Spinal cord (tissue), 10 donors: ENCODE measurements around the gene JAG1. TPM values are rescaled to one million over a fixed set of nuclear protein-coding genes. Genes with fewer than 3 reads are reported as not detected.

ENCODE experiments used
- DNase-seq, 6 donors: peaks; one replicate each; pipeline versions ENCODE4 v3.0.0 to v3.0.0-alpha.2; 2013 to 2015; ENCODE audit warnings: low spot score in 6 of 6, low read depth in 4 of 6
- H3K27ac ChIP-seq: one replicate; pipeline ENCODE4 v1.5.1; 2013; ENCODE audit warnings: low read depth, low read length, control low read depth
- H3K27me3 ChIP-seq: one replicate; pipeline ENCODE4 v1.6.1; 2013; ENCODE audit warnings: low read length; ENCODE audit not compliant: control insufficient read depth, insufficient read depth
- H3K36me3 ChIP-seq: one replicate; pipeline ENCODE4 v1.6.1; 2013; ENCODE audit warnings: low read length; ENCODE audit not compliant: control insufficient read depth, insufficient read depth
- H3K4me1 ChIP-seq: one replicate; pipeline ENCODE4 v1.6.1; 2013; ENCODE audit warnings: low read length; ENCODE audit not compliant: control insufficient read depth, insufficient read depth
- H3K4me3 ChIP-seq: one replicate; pipeline ENCODE4 v1.5.1; 2013; ENCODE audit warnings: low read depth, low read length, control low read depth
- H3K9me3 ChIP-seq: one replicate; pipeline ENCODE4 v1.6.1; 2013; ENCODE audit warnings: low read length; ENCODE audit not compliant: control insufficient read depth, insufficient read depth
- WGBS: methylation state at CpG from one replicate; pipeline ENCODE4 v1.1.5; 2013; ENCODE audit warnings: missing lambda C conversion rate; ENCODE audit not compliant: insufficient coverage; 5-methylcytosine and 5-hydroxymethylcytosine counted together
- polyA plus RNA-seq, 2 donors: library from polyadenylated mRNA; unstranded; fragments of 120-200 nt; gene quantifications; one replicate each; pipeline ENCODE4 v1.2.1, GENCODE V29; 2013; ENCODE audit not compliant: insufficient read length in 2 of 2
- total RNA-seq, 2 donors: library from RNA; depleted of rRNA in 1 of 2; stranded (reverse); fragments of 120-200 nt in 1 of 2; fragments of >200 nt in 1 of 2; gene quantifications; one replicate each; pipeline versions ENCODE4 v1.2.3 to v1.2.4, GENCODE V29; 2013 to 2014
- donor health status: healthy.

The JAG1 gene
- total and polyA plus RNA-seq, 4 donors: 24.5 to 74.5 (median 47.3) TPM

DNA sequence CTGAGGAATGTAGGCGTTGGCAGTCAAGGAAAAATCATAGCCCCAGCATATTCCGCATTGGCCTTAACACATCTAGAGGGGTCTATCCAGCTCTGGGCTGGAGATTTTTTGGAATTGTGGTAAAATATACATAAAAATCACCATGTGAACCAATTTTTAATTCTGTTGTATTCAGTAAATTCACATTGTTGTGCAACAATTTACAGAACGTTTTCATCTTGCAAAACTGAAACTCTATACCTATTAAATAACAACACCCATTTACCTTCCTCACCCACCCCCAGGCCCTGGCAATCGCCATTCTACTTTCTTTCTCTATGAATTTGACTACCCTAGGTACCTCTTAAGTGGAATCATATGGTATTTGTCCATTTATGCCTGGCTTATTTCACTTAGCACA lies 6.8 kb upstream of the JAG1 start:
- H3K36me3 ChIP-seq: no peaks in the 10 kb centered on the region
- no peak overlapping the region for H3K27ac ChIP-seq
- H3K4me1 ChIP-seq: no peaks in the 10 kb centered on the region
- 93% methylated on average over 2 of the region's 4 CpGs for WGBS
- no peaks in the 10 kb centered on the region for H3K9me3 ChIP-seq
- H3K4me3 ChIP-seq: no peak overlapping the region
- no peaks in the 10 kb centered on the region for H3K27me3 ChIP-seq
- no peak for DNase-seq

DNA sequence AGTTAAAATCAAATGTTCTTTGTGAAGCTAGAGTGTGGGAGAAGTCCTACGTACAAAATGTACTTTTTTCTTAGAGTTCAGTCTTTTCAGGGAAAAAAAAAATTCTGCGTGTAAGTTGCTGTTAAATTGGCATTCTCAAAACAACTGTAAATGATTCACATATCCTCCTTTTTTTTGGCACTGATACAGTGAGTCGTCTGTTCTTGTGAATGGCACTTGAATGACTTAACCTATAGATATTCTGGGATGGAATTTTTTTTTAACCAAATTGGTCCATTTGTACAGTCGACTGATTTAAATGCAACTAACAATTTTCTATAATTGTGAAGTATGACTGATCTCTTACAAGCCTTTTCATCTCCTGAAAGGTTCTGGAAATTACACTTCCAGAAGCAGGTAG lies 5.5 kb upstream of the JAG1 start:
- Histone ChIP-seq H3K4me1 (peaks cover 7% of the 10 kb centered on the region), H3K9me3 (no peaks in the 10 kb centered on the region), H3K27me3 (no peaks in the 10 kb centered on the region), H3K27ac (no peak overlapping the region), H3K4me3 (no peak overlapping the region), H3K36me3 (no peaks in the 10 kb centered on the region)
- no CpG with 5 or more reads among the region's 4 CpGs for WGBS
- no peak for DNase-seq

DNA sequence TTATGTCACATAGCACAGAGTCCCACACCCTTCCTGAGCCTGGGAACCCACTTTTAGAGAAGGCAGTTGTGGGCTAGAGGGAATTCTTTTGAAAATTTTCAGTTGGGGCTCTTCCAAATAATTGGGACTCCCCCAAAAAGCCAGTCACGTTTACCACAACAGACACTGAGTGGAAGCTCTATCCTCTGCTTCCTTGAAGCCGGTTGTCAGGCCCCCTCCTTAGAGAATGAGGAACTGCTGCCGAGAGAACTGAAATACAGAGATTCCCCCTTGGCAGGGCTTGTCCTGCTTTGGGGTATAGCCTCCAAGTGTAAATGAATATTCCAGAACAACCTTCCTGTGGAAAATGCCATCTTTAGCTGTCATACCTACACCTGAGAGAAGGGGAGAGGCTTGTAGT lies 2.7 kb upstream of the JAG1 start:
- peaks cover 29% of the 10 kb centered on the region for H3K4me1 ChIP-seq
- peaks cover 12% of the 10 kb centered on the region for H3K27me3 ChIP-seq
- no CpG with 5 or more reads among the region's 3 CpGs for WGBS
- no peak overlapping the region for H3K4me3 ChIP-seq
- no peaks in the 10 kb centered on the region for H3K36me3 ChIP-seq
- no peak overlapping the region for H3K27ac ChIP-seq
- H3K9me3 ChIP-seq: no peaks in the 10 kb centered on the region
- no peak for DNase-seq

DNA sequence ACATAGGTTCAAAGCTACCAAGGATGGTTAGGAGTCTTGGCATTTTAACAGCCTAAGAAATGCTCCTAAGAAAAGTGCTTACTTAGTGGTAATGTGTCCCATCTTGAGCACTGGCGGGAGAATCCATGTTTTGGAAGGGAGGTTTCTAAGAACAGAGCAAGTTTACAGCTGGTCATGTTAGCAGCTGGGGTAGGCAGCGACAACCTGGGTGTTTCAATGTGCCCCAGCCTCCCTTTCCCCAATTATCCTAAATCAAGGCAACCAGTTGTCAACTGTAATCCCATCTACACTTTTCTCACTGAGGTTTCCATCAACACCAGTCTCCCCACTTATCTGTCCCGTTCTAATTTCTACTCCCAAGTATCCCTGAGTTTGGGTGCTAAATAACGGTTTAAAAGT lies 1.6 kb upstream of the JAG1 start:
- Histone ChIP-seq H3K27ac (no peak overlapping the region), H3K4me3 (no peak overlapping the region)
- 98% methylated on average over 4 of the region's 4 CpGs for WGBS

DNA sequence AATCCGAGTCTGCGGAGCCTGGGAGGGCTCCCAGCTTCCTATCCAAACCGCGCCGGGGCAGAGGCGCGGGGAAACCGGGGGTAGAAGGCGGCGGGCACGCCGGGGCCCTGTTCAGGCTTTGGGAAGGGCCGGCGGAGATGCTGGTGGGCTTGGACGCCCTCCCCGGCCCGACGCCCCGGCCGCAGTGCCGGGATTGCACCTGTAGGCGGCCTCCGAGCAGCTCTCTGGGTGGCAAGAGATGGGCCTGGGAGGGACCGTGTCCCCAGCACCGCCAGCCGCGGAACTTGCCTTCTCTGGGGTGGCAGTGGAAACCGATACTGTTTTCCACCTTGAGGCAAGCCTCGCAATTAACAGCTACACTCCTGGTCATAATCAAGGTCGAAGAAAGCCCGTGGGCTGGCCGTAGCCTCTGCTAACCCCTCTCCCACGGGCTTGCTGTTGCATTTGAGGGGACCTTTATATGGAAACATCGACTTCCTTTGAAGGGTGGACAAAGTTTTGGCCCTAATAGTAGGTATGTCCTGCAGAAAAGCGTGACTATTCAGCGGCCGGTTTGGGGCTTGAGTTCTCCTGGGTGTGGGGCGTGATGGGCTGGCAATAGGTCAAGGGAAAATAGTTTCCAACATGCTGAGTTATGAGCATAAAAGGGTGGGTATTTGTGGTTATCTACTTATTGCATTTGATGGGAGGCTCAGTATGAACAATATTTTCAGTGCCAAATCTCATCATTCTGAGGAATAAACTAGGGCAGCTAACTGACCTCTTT lies 1.1 kb upstream of the JAG1 start:
- DNase-seq: peak in 2 of 6 donors; percentile 73 to 84
- H3K36me3 ChIP-seq: no peaks in the 10 kb centered on the region
- H3K27me3 ChIP-seq: peaks cover 12% of the 10 kb centered on the region
- H3K4me1 ChIP-seq: peaks cover 37% of the 10 kb centered on the region
- no peaks in the 10 kb centered on the region for H3K9me3 ChIP-seq
- WGBS: 4% methylated on average over 38 of the region's 38 CpGs
- H3K4me3 ChIP-seq: peak overlapping the region; percentile 89
- H3K27ac ChIP-seq: peak overlapping the region; percentile 87

More for the DNA sequence above, 1.6 kb upstream of the JAG1 start:
- no peaks in the 10 kb centered on the region for H3K36me3 ChIP-seq
- peaks cover 37% of the 10 kb centered on the region for H3K4me1 ChIP-seq
- no peak for DNase-seq
- peaks cover 12% of the 10 kb centered on the region for H3K27me3 ChIP-seq
- no peaks in the 10 kb centered on the region for H3K9me3 ChIP-seq

DNA sequence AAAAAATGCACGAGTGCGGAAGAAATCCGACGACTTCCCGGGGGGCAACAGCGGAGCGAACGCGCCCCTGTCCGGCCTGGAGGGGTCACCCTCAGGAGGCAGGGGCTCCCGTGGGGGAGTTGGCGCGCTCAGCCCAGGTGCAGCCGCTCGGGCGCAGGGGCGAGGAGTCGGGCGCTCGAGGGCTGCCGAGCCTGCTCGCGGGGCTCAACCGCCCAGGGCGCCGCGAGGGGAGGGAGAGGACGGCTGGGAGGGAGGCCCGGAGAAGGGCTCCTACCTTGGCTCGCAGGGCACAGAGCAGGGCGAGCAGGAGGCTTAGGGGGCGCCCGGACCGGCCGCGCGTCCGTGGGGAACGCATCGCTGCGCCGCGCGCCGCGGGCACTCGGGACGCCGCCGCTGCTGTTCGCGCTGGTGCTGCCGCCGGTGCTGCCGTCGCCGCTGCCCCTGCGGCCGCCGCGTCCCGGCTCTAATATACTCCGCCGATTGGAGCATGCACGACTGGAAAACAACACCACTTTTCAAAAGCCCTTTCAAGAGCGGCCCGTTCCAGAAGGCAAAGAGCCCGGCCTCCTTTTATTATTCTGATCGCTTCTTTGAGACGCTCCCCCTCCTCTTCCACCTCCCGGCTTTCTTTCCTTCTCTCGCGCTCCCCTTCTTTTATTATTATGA lies 490 bp downstream of the JAG1 start:
- H3K4me1 ChIP-seq: peaks cover 37% of the 10 kb centered on the region
- peak overlapping the region; percentile 89 for H3K4me3 ChIP-seq
- H3K36me3 ChIP-seq: no peaks in the 10 kb centered on the region
- peak in 1 of 6 donors; percentile 83 for DNase-seq
- peaks cover 12% of the 10 kb centered on the region for H3K27me3 ChIP-seq
- WGBS: 0% methylated on average over 67 of the region's 73 CpGs
- H3K9me3 ChIP-seq: no peaks in the 10 kb centered on the region
- H3K27ac ChIP-seq: peak overlapping the region; percentile 87

DNA sequence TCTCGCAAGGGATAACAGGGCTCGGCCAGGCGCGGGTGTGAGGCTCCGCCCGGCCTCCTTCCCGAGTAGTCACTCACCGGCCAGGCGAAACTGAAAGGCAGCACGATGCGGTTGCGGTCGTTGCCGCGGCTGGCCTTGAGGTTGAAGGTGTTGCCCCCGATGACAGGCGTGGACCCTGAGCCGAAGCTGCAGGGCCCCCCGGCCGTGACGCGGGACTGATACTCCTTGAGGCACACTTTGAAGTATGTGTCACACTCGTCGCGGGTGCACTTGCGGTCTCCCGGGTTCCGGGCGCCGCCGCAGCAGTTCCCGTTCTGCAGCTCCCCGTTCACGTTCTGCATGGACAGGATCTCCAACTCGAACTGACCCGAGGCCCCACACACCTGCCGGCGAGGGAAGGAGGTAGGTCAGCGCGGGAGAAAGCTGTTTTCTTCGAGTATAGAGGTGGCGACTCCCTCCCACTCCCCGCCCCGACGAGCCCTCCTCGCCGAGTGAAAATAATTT lies 1.1 kb downstream of the JAG1 start:
- H3K27ac ChIP-seq: peak overlapping the region; percentile 80
- DNase-seq: peak in 2 of 6 donors; percentile 51 to 65
- H3K36me3 ChIP-seq: no peaks in the 10 kb centered on the region
- H3K4me1 ChIP-seq: peaks cover 37% of the 10 kb centered on the region
- peak overlapping the region; percentile 89 for H3K4me3 ChIP-seq
- 0% methylated on average over 34 of the region's 47 CpGs for WGBS
- H3K27me3 ChIP-seq: peaks cover 12% of the 10 kb centered on the region
- no peaks in the 10 kb centered on the region for H3K9me3 ChIP-seq

DNA sequence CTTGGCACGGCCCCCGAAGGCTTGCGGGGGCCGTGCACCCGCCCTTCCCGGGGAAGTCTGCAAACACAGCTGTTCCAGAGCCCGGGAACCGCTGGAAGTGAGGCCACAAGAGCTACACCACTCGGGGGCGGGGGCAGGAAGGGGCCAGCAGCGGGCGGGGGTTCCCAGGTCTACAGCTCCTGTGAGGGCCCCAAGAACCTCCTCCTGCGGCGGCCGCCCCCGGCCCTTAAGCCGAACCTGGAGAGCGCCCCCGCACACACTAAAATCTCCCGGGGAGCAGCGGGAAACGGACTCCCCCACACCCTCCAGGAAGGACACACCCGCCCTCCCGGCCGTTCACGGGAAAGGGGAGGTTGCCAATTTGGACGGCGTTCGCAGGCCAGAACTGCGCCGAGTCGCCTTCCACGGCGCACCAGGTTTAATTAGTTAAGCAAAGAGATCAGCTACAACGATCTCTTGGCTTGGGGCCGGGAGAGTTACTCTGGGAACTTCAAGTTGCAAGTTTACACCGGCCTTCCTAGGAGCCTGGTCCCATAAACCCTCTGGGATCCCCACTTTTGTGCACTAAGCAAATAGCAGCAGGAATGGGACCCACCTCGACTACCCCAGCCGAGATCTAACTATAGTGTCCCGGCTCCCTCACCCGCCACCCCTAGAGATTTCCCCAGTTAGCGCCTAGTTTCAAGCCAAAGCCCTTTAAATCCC lies 1.7 kb downstream of the JAG1 start:
- H3K9me3 ChIP-seq: no peaks in the 10 kb centered on the region
- DNase-seq: peak in 2 of 6 donors; percentile 61 to 74
- H3K27me3 ChIP-seq: peaks cover 12% of the 10 kb centered on the region
- H3K36me3 ChIP-seq: peaks cover 1% of the 10 kb centered on the region
- under 1% methylated on average over 39 of the region's 42 CpGs for WGBS
- H3K27ac ChIP-seq: peak overlapping the region; percentile 80
- H3K4me1 ChIP-seq: peaks cover 40% of the 10 kb centered on the region
- H3K4me3 ChIP-seq: peak overlapping the region; percentile 89

DNA sequence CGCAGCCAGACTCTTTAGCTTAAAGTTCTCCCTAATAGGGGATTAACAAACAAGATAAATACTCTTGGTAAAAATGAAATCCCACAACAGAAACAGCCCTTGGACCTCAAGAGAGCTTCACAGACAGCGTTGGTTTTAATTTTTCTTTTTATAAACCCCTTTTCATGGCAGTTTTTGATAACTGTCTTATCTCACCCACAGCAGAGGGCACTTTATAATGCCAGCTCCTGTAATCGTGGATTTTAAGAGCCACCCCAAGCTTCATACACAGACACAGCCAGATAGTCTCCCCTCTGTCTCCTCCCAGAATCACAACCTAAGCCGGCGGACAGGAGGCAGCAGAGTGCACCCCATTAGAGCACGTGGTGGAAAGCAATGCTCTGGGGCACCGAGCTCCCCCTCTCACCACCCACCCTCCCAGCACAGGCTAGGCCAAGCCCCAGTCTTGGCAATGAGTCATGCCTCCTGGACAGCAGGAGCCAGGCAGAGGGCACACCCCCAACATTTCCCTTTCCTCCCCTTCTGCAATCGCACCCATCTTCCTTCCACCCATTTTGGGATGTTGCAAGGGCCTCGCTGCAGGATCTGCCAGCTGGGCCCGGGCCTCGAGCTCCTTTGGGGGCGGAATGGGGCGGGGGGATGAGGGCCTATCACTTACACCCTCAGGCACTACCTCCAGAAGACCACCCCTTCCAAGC lies 2.4 kb downstream of the JAG1 start:
- Histone ChIP-seq H3K4me3 (peak overlapping the region; percentile 89), H3K9me3 (no peaks in the 10 kb centered on the region), H3K36me3 (peaks cover 6% of the 10 kb centered on the region), H3K27me3 (peaks cover 12% of the 10 kb centered on the region), H3K4me1 (peaks cover 47% of the 10 kb centered on the region), H3K27ac (peak overlapping the region; percentile 80)
- WGBS: 10% methylated on average over 12 of the region's 13 CpGs
- DNase-seq: peak in 2 of 6 donors; percentile 81 to 82
